ENCODE data around the gene BRIX1.
A peak's percentile ranks its signal among the peaks of the same experiment; 100 is the strongest.
"Not testable (repeated sequence)": the region's sequence is repeated elsewhere in the genome, so short reads cannot be mapped to it uniquely, and the experiment has no call there.

The BRIX1 gene

DNA sequence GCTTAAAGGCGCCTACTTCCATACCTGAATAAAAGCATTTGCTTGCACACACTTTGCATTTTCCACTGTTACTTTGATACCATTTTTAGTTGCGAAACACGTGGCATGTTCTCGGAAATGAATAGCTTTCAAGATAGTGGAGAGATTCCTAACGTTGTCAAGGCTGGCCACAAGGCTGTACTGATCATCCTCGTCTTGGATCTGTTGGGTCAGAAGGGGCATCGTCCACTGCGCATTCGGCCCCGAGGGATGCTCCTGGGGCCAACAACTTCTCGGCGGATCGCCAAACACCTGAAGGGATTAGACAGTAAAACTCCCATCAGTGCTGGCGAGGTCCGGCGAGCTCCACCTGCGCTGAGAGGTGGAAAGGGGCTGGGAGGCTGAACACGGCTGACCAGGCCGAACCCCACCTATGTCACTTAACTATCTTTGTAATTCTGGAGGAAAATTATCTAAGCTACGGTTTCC is 806 bp upstream of the BRIX1 start:
- peak; percentile 40 for DNase-seq (ENCODE audit: low spot score)

DNA sequence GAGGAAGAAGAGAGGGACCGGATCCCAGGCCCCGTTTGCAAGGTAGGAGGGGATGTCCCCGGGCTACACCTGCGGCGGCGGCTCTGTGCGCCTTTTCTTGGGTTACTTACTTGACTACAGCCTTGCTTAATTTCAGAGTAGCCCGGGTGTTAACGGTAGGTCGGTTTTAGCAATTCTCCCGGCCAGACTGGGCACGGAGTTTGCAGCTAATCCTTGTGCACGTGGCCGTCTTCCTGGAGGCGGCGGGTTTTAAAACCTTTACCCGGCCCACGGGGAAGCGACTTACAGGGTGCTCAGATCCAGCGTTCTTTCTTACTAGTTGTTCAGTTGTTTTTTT is 313 bp downstream of the BRIX1 start:
- no peak for DNase-seq (ENCODE audit: low spot score)

- DNase-seq (ENCODE audit: low spot score) = no peak
Observed at GRCh38 chr5:34916518-34916917, 1.0 kb downstream of the BRIX1 start.

- no peak for DNase-seq (ENCODE audit: low spot score)
Observed at GRCh38 chr5:34918025-34918424, 2.5 kb downstream of the BRIX1 start.

DNA sequence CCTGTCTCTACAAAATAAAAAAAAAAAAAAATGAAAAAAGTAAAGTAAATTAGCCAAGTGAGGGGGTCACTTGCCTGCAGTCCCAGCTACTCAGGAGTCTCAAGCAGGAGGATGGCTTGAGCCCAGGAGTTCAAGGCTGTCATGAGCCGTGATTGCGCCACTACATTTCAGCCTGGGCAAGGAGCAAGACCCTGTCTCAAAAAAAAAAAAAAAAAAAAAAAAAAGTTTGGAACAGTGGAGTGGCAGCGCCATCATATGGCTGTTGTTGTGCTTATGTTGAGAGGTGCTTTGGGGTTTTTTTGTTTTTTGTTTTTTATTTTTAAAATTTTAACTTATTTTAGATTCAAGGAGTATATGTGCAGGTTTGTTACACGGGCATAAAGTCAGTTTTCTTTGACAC is 3.6 kb downstream of the BRIX1 start:
- DNase-seq (ENCODE audit: low spot score) = no peak

DNA sequence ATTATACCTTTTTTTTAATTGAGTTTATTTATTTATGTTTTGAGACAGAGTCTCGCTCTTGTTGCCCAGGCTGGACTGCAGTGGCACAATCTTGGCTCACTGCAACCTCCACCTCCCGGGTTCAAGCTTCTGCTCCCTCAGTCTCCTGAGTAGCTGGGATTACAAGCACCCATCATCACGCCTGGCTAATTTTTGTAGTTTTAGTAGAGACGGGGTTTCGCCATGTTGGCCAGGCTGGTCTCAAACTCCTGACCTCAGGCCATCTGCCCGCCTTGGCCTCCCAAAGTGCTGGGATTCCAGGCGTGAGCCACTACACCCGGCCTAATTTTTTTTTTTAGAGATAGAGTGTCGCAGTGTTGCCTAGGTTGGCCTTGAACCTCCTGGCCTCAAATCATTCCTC is 7.7 kb downstream of the BRIX1 start:
- not testable (repeated sequence) for DNase-seq (ENCODE audit: low spot score)

- peak; percentile 63 for DNase-seq (ENCODE audit: low spot score)
Observed at GRCh38 chr5:34923694-34924461, 8.4 kb downstream of the BRIX1 start.

GRCh38 chr5:34924462-34924765 is 8.9 kb downstream of the BRIX1 start:
- DNase-seq (ENCODE audit: low spot score) = no peak

DNA sequence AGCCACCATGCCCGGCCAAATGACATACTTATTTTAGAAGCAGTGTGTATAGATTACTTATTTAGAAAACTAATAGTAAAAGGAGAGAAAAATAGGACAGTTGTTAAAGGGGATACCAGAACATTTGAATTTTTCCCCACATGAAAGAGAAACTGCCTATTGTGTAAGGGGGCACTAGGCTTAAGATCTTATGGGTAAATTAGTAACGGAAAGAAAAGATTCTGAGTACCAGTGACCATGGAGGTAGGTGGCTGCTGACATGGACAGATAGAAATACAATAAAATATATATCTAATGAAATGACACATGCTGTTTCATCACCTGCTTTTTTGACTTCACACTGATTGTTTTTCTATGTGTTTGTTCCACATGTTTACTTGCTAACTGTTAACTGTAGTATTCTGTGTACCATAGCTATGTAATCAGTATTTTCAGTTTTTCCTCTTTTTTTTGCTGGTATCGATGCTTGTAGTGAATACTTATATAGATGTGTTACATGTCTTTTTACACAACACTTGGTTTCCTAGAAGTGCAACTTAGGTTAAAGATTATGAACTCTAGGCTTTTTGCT is 10.9 kb downstream of the BRIX1 start:
- no peak for DNase-seq (ENCODE audit: low spot score)

- DNase-seq (ENCODE audit: low spot score) = no peak
Observed at GRCh38 chr5:34927785-34928184, 12.3 kb downstream of the BRIX1 start.

- DNase-seq (ENCODE audit: low spot score) = no peak
Observed at GRCh38 chr5:34928267-34928666, 12.8 kb downstream of the BRIX1 start.

DNA sequence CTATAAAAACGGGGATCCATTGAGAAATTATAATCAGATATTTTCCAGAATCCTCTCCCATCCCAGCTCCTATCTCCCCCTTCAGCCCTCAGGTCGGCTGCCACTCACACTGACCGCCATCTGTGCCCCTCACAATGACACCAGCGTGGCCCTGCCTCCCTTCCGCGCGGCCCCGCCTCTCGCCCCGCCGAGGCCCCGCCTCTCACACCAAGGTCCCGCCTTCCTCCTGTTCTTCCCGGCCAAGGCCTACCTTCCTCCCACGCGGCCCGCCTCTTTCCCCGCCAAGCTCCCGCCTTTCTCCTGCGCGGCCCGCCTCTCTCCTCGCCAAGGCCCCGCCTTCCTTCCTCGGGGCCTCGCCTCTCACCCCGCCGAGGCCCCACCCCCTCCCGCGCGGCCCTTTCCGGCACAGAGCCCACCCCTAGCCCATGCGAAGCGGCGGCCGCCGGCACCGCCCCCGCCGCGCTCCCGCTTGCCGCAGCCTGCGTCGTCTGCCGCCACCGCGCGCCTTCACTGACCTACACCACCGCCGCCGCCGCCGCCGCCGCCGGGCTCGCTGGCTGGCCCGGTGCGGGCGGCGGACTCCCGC is 13.7 kb downstream of the BRIX1 start, which contains the start of gene DNAJC21:
Gene DNAJC21, plus strand, starts transcription at position 426 of the 586 bp plus-strand sequence. CDS start 261 bp downstream, outside the sequence.
- peak; percentile 99 for DNase-seq (ENCODE audit: low spot score)

GRCh38 chr5:34929720-34930461 is 14.4 kb downstream of the BRIX1 start:
- peak; percentile 88 for DNase-seq (ENCODE audit: low spot score)

- DNase-seq (ENCODE audit: low spot score) = peak; percentile 20
Observed at GRCh38 chr5:34930462-34930844, 14.9 kb downstream of the BRIX1 start.

- no peak for DNase-seq (ENCODE audit: low spot score)
Observed at GRCh38 chr5:34930870-34931269, 15.4 kb downstream of the BRIX1 start.

GRCh38 chr5:34932947-34933346 is 17.4 kb downstream of the BRIX1 start:
- DNase-seq (ENCODE audit: low spot score) = no peak

DNA sequence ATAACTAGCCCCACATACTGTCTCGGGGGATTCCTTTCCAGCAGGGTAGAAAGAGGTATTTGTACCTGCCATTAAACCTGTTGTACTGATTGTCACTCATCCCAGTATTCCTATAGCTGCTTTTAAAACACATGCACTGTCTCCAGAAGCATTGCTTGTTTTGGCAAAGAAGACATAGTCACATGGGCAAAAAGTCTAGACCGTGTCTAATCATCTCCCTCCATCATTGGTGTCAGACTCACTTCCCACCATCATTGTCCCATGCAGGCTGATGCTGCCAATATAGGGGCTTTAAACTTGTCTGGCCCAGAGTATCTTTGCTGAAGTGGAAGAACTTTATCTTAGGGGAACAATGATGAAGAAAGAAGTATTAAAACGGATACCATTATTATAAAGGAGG is 26.4 kb downstream of the BRIX1 start:
- DNase-seq (ENCODE audit: low spot score) = no peak

DNA sequence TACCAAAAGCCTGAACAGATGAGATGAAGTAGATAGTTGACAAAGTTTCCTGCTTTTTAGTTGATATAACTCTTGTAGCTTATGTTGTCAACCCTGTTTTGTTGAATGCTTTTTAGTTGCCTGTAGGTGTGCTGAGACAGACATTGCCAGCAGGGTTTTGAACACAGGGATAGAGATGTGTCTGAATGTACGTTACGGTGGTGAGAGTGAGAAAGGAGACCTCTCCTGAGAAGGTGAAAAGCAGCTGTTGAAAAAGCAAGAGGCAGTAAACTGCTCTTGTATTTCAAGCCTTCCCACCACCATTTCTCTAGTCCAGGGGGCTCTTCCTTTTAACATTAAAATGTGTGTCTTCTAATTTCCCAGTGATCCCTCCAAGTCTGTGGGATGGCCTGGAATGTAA is 28.5 kb downstream of the BRIX1 start:
- DNase-seq (ENCODE audit: low spot score) = no peak

DNA sequence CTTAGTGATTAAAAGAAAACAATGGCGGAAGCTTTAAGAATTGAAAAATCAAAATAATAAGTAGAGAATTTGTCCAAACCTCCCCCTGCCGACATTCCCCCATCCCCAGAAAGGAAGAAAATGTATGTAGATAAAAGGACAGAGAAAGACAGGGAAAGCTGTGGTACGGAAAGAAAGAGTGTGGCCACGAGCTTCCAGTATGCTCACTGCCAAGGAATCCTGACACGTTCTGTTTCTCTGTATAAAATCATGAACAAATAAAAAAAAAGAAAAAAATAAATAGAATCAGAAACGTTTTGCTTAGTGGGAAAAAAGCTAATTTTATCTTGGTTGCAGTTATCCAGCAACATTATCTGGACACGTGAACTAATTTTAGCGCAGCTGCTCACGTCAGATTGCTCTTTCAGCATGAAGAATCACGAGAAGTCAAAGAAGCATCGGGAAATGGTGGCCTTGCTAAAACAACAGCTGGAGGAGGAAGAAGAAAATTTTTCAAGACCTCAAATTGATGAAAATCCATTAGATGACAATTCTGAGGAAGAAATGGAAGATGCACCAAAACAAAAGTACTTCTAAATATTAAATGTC is 29.0 kb downstream of the BRIX1 start:
- no peak for DNase-seq (ENCODE audit: low spot score)

GRCh38 chr5:34957321-34957720 is 41.8 kb downstream of the BRIX1 start:
- DNase-seq (ENCODE audit: low spot score) = peak; percentile 38

DNA sequence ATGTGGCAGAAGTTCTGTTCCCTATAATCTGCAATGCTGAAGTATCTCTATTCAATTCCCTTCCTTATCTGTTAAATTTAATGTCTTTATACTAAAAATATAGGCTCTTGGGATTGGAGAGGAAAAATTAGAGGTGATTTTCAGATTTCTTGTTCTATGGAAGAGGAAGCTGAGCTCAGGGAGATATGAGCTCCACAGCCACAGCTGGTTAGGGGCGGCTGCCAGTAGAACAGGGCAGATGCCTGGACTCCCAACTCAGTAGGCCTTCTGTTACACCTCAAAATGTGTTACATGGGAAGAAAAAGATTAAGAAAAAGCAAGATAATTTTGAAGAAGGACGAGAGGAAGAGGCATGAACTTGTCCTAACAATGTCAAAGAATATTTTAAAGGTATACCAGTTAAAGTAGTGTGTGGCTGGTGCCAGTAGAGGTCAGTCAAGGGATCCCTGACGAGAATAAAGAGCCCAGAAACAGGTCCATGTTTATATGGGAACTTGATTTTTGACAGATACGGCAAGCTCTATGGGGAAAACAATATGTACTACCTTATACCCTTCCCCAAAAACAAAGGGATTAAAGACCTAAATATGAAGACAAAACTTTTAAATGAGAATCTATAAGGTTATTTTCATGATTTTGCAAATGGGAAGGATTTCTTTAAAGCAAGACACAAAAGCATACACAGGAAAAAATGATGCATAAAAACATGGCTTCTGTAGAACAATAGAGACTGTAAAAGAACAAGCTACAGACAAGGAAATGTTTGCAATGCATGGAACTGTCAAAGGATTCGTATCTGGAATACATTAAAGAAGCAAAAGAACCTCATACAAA is 42.6 kb downstream of the BRIX1 start:
- DNase-seq (ENCODE audit: low spot score) = peak; percentile 70

GRCh38 chr5:34959323-34959722 is 43.8 kb downstream of the BRIX1 start:
- peak; percentile 23 for DNase-seq (ENCODE audit: low spot score)
